ENCODE results near the gene PEX11G.

- TF ChIP-seq GATA3 (IDR thresholded peaks at IDR 0.05; ENCODE audit: low read depth, low read length) = no peak
- no peak for TF ChIP-seq GATA2 (IDR thresholded peaks at IDR 0.05; ENCODE audit: low read depth, low read length)
Measured at GRCh38 chr19:7458675-7459074, 30.2 kb downstream of the PEX11G start.

Measured in SH-SY5Y (cell line).